ENCODE results near the gene SETBP1. TPM values are rescaled to one million over a fixed set of nuclear protein-coding genes. Genes with fewer than 3 reads are reported as not detected.

SETBP1 gene
- total and polyA plus RNA-seq, 2 of the 13 experiments (the other 11 are each of a cell fraction or from before 2014, with no cell fraction given), result 0.18 to 0.65 TPM

DNA sequence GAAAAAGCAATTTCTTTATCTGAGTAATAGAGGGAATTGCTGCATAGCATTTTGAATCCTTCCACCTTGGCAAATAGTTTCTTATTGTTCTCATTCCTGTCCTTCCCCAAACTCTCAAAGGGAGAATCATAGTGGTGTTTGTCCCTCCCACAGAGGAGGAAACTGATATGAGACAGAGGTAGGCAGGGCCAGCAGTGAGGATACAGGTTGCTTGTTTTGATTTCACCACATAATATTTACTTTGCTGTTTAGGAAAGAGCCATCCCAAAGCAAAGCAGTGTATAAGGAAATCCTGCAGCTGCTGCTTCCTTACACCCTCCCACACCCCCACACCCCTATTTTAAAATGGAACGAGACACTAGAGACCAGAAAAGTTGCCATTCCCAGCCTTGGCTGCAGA is 195.3 kb downstream of the SETBP1 start:
- in situ Hi-C loops (cut with HindIII; ENCODE audit: extremely low pct_ligation_motif_present, low pct_unique_long_range_greater_than_20kb) (no loop called here), intact Hi-C loops (cut with micrococcal nuclease; ENCODE audit: unreplicated experiment) (no loop called here)
- Histone ChIP-seq H3K4me1 (ENCODE audit: insufficient read depth, low read length) (no peaks in the 10 kb centered on the region), H3K9ac (ENCODE audit: insufficient read depth, low read depth, low read length) (no peak overlapping the region), H3K27me3 (ENCODE audit: control insufficient read depth in 1 of 2, insufficient read depth in 2 of 2, low read length in 2 of 2) (no peaks in the 10 kb centered on the region), H3K79me2 (ENCODE audit: insufficient read depth, low read length) (no peaks in the 10 kb centered on the region), H4K20me1 (ENCODE audit: insufficient read depth, low read length) (no peaks in the 10 kb centered on the region), H3K36me3 (replicated peaks in 1 of 2; ENCODE audit: control insufficient read depth in 1 of 2, insufficient read depth in 2 of 2, low read length in 2 of 2) (no peaks in the 10 kb centered on the region), H3K4me3 (replicated peaks in 1 of 3; ENCODE audit: insufficient read depth in 1 of 3, low read depth in 2 of 3, low read length in 3 of 3) (no peak overlapping the region), H3K27ac (ENCODE audit: extremely low read length, insufficient read depth, low read length) (no peak overlapping the region), H2AFZ (ENCODE audit: low read length) (no peak overlapping the region), H3K4me2 (ENCODE audit: low read depth, low read length) (no peak overlapping the region), H3K9me3 (ENCODE audit: low read length) (no peaks in the 10 kb centered on the region)
- FAIRE-seq (no peak), ATAC-seq (no peak), DNase-seq (ENCODE audit: low spot score) (no peak)
- BruUV-seq (replicated peaks), result no TSS peak
- ChIA-PET POLR2A (no interaction called here), CTCF (ENCODE audit: low intra/inter-chr PET ratio, low total read pairs) (no interaction called here)
- WGBS (ENCODE audit: low lambda C conversion rate), result 64% methylated on average over 1 of the region's 1 CpG
- no peak for TF ChIP-seq FOXO1 (CRISPR knock-in tag; IDR thresholded peaks at IDR 0.05)
- no peak for TF ChIP-seq NFKB2 (CRISPR knock-in tag; IDR thresholded peaks at IDR 0.05; ENCODE audit: borderline replicate concordance)
- no peak for TF ChIP-seq CREM (IDR thresholded peaks at IDR 0.05)
- TF ChIP-seq CREM (CRISPR knock-in tag; IDR thresholded peaks at IDR 0.05), result no peak
- TF ChIP-seq, protein P1, sequence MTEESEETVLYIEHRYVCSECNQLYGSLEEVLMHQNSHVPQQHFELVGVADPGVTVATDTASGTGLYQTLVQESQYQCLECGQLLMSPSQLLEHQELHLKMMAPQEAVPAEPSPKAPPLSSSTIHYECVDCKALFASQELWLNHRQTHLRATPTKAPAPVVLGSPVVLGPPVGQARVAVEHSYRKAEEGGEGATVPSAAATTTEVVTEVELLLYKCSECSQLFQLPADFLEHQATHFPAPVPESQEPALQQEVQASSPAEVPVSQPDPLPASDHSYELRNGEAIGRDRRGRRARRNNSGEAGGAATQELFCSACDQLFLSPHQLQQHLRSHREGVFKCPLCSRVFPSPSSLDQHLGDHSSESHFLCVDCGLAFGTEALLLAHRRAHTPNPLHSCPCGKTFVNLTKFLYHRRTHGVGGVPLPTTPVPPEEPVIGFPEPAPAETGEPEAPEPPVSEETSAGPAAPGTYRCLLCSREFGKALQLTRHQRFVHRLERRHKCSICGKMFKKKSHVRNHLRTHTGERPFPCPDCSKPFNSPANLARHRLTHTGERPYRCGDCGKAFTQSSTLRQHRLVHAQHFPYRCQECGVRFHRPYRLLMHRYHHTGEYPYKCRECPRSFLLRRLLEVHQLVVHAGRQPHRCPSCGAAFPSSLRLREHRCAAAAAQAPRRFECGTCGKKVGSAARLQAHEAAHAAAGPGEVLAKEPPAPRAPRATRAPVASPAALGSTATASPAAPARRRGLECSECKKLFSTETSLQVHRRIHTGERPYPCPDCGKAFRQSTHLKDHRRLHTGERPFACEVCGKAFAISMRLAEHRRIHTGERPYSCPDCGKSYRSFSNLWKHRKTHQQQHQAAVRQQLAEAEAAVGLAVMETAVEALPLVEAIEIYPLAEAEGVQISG (CRISPR knock-in tag; IDR thresholded peaks at IDR 0.05), result no peak
- TF ChIP-seq KAT8 (CRISPR knock-in tag; IDR thresholded peaks at IDR 0.05), result no peak
- TF ChIP-seq, protein P2, sequence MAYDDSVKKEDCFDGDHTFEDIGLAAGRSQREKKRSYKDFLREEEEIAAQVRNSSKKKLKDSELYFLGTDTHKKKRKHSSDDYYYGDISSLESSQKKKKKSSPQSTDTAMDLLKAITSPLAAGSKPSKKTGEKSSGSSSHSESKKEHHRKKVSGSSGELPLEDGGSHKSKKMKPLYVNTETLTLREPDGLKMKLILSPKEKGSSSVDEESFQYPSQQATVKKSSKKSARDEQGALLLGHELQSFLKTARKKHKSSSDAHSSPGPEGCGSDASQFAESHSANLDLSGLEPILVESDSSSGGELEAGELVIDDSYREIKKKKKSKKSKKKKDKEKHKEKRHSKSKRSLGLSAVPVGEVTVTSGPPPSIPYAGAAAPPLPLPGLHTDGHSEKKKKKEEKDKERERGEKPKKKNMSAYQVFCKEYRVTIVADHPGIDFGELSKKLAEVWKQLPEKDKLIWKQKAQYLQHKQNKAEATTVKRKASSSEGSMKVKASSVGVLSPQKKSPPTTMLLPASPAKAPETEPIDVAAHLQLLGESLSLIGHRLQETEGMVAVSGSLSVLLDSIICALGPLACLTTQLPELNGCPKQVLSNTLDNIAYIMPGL (CRISPR knock-in tag; IDR thresholded peaks at IDR 0.05; ENCODE audit: borderline replicate concordance in 1 of 2, low read depth in 1 of 2), result no peak
- TF ChIP-seq CBX2 (IDR thresholded peaks at IDR 0.05; ENCODE audit: low read depth, low read length), result no peak
- no peak for TF ChIP-seq CBX2 (CRISPR knock-in tag; IDR thresholded peaks at IDR 0.05; ENCODE audit: low read depth)
- no peak for TF ChIP-seq DR1 (CRISPR knock-in tag; IDR thresholded peaks at IDR 0.05)
- no peak for TF ChIP-seq ZSCAN25 (CRISPR knock-in tag; IDR thresholded peaks at IDR 0.05)
- TF ChIP-seq HDAC6 (IDR thresholded peaks at IDR 0.05; ENCODE audit: low read depth, low read length), result no peak
- no peak for TF ChIP-seq FOSL2 (CRISPR knock-in tag; IDR thresholded peaks at IDR 0.05)
- TF ChIP-seq JUND (CRISPR knock-in tag; IDR thresholded peaks at IDR 0.05), result no peak
- TF ChIP-seq ZNF773 (CRISPR knock-in tag; IDR thresholded peaks at IDR 0.05; ENCODE audit: borderline replicate concordance), result no peak
- TF ChIP-seq, protein P3, sequence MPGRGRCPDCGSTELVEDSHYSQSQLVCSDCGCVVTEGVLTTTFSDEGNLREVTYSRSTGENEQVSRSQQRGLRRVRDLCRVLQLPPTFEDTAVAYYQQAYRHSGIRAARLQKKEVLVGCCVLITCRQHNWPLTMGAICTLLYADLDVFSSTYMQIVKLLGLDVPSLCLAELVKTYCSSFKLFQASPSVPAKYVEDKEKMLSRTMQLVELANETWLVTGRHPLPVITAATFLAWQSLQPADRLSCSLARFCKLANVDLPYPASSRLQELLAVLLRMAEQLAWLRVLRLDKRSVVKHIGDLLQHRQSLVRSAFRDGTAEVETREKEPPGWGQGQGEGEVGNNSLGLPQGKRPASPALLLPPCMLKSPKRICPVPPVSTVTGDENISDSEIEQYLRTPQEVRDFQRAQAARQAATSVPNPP (CRISPR knock-in tag; IDR thresholded peaks at IDR 0.05), result no peak
- TF ChIP-seq BORCS8-MEF2B (CRISPR knock-in tag; IDR thresholded peaks at IDR 0.05), result no peak
- no peak for TF ChIP-seq XBP1 (CRISPR knock-in tag; IDR thresholded peaks at IDR 0.05)
- TF ChIP-seq, protein P4, sequence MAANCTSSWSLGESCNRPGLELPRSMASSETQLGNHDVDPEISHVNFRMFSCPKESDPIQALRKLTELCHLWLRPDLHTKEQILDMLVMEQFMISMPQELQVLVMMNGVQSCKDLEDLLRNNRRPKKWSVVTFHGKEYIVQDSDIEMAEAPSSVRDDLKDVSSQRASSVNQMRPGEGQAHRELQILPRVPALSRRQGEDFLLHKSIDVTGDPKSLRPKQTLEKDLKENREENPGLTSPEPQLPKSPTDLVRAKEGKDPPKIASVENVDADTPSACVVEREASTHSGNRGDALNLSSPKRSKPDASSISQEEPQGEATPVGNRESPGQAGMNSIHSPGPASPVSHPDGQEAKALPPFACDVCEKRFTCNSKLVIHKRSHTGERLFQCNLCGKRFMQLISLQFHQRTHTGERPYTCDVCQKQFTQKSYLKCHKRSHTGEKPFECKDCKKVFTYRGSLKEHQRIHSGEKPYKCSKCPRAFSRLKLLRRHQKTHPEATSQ (CRISPR knock-in tag; IDR thresholded peaks at IDR 0.05; ENCODE audit: borderline replicate concordance), result no peak
